GM12874 (cell line): ENCODE measurements around the gene AMBRA1.

Source experiments
- TF ChIP-seq, protein P1 (sequence below): IDR thresholded peaks from 2 replicates; pipeline ENCODE4 v1.5.1; 2011; ENCODE audit warnings: low read depth, mild to moderate bottlenecking, control low read depth, low read length, moderate library complexity; ENCODE audit not compliant: insufficient read depth

Gene AMBRA1

DNA sequence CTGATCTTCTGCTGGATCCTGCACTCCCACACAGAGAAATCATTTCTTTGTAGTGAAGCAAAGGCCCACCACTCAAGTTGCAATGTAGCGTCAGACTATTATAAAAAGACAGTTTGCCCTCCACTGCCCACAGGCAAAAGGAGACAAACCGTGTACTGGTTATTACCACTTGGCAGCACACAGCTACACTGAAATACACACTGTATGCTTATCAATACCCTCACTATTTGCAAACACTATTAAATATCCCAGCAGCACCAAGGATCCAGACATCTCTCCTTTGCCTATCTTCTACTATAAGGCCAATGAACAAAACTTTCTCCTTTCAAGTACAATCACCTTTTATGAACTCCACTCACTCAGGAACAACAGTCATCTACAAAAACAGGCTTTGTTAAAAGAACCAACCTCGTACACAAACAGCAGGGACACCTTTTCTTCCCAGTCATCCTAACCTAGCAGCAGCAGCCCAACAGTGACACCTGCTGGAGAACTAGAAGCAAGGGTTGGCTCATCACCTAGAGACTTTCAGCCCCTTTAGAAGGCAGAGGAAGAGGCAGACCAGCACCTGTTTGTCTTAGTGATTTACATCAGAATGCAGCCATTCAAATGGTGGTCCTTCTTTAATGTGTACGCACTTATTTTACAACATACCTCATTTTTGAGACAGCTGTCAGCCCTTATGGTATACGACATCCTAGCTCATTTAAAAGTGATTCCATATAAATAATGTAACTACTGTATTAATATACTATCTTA is 56.1 kb downstream of the AMBRA1 start:
- TF ChIP-seq, protein P1, sequence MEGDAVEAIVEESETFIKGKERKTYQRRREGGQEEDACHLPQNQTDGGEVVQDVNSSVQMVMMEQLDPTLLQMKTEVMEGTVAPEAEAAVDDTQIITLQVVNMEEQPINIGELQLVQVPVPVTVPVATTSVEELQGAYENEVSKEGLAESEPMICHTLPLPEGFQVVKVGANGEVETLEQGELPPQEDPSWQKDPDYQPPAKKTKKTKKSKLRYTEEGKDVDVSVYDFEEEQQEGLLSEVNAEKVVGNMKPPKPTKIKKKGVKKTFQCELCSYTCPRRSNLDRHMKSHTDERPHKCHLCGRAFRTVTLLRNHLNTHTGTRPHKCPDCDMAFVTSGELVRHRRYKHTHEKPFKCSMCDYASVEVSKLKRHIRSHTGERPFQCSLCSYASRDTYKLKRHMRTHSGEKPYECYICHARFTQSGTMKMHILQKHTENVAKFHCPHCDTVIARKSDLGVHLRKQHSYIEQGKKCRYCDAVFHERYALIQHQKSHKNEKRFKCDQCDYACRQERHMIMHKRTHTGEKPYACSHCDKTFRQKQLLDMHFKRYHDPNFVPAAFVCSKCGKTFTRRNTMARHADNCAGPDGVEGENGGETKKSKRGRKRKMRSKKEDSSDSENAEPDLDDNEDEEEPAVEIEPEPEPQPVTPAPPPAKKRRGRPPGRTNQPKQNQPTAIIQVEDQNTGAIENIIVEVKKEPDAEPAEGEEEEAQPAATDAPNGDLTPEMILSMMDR, result peak; percentile 91

DNA sequence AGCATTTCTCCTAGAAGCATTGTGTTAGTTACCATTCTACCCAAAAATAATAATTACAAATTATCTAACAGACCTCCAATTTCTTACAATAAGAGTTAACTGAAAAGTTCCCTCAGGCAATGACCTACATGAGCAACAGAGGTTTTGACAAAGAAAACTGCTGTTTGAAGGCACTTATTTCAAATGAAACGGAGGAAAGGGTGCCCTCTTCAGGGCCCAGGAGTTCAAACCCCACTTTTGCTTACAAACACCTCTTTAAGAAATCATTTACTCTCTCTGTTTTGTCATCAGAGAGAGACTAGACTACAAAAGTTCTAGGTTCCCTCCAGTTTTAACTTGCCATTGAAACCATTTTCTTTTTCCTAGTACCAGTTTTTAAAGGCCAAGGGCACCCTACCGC is 56.7 kb downstream of the AMBRA1 start:
- TF ChIP-seq, protein P1, result no peak

DNA sequence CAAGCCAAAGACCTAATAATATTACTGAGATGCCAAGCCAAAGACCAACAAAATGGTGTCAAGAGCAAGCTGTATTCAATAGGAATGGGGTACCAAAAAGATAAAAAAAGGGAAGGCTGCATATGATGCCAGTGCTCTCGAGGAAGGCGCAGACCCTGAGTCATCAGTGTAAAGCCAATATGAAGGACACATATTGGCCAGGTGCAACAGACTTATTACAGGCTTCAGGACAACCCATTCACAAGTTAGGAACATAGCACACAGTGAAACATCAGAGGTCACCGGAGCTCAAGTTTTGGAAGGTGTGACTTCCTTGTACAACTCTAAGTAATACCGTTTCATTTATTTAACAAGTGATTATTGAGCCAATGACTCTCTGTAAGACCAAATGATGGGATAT is 58.1 kb downstream of the AMBRA1 start:
- TF ChIP-seq, protein P1, result no peak

DNA sequence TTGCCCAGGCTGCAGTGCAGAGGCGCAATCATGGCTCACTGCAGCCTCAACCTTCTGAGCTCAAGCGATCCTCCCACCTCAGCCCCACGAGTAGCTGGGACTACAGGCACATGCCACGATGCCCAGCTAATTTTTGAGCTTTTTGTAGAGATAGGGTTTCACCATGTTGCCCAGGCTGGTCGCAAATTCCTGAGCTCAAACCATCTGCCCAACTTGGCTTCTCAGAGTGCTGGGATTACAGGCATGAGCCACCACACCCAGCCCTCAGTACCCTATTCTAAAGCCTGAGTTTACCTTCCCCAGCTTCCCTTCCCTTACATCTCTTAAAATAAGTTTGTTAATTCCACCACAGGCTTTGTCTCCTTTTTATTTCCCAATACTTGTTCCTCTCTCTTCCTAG is 59.1 kb downstream of the AMBRA1 start:
- TF ChIP-seq, protein P1, result no peak

DNA sequence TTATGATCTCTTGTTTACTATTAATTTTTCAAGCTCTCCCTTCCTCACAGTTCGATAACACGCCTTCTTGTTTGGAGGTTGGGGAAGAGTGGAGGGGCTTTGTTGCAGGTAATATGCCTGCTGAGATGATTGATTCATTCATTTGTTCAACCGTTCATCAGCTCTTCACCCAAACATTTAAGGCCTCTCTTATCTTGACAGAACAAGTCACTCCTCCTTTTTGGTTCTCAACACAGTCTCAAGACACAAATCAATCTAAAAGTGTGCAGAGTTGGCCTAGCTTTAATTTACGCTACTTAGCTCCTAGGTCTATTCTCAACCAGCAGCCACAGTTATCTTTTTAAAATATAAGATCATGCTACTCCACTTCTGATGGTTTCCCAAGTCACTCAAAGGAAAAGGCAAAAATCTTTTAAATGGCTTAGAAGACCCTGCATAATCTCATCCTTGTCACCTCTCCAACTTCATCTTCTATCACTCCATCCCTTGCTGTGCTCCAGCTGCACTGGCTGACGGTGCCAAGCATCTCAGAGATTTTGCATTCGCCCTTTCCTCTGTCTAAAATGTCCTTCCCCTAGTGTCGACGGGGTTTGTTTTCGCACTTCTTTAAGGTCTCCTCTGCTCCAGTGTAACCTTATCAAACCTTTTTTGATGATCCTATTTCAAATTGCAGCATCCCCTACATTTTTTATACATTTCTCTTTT is 60.3 kb downstream of the AMBRA1 start:
- TF ChIP-seq, protein P1, result no peak

DNA sequence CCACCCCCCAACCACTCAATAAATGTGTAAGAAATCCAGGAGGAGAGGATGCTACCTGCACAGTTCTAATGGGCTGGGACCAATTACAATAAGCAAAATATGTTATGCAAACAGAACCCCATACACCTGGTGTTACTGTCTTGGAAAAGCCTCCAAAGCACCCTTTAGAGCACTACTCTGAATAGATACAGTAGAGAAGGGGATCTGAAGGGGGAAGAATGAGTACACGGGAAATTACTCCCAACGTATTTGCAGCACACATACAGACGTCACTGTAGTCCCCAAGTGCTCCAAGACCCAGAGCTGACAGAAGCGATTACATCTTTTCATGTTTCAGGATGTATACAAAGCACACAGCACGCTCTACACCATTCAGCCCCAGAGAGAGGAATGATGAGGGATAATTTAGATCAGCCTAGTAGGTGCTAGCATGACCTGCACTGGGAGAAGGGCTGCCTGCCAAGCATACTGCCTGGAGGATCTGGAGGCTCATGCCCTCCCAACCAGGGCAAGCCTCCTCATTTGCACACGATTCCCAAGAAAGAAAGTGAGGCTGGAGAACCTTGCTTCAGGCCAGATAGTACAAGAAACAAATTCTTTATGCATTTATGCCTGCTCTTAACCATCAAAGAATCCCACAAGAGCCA is 63.8 kb downstream of the AMBRA1 start:
- TF ChIP-seq, protein P1, result no peak
